Activated CD4-positive, alpha-beta T cell treated with anti-CD3 and anti-CD28 coated beads, Interleukin-2, amount 10 ng/mL, durations not matched to agents 24 days and 14 days (primary cell): ENCODE results near the gene MYO15A. TPM values are rescaled to one million over a fixed set of nuclear protein-coding genes. Genes with fewer than 3 reads are reported as not detected.
"Not testable (repeated sequence)": the region's sequence is repeated elsewhere in the genome, so short reads cannot be mapped to it uniquely, and the experiment has no call there.

ENCODE experiments used
- DNase-seq: peaks from one replicate; pipeline ENCODE4 v3.0.0; 2022
- H3K27ac Mint-ChIP-seq: one replicate; pipeline ENCODE4 v1.8.0; 2022; ENCODE audit warnings: mild to moderate bottlenecking, mixed read lengths
- H3K27me3 Mint-ChIP-seq: one replicate; pipeline ENCODE4 v1.8.0; 2022; ENCODE audit warnings: mixed read lengths
- H3K36me3 Mint-ChIP-seq: one replicate; pipeline ENCODE4 v1.8.0; 2022; ENCODE audit warnings: low read depth, mild to moderate bottlenecking, mixed read lengths
- H3K4me1 Mint-ChIP-seq: one replicate; pipeline ENCODE4 v1.8.0; 2021; ENCODE audit warnings: mixed read lengths
- H3K4me3 Mint-ChIP-seq: one replicate; pipeline ENCODE4 v1.8.0; 2022; ENCODE audit warnings: mild to moderate bottlenecking, moderate library complexity, mixed read lengths
- H3K9me3 Mint-ChIP-seq: one replicate; pipeline ENCODE4 v1.8.0; 2021; ENCODE audit warnings: mixed read lengths
- intact Hi-C: fragments of 100-400 bp; cut with micrococcal nuclease; formaldehyde crosslinking; loops from one replicate; pipeline ENCODE4 v1.15.1; 2023
- total RNA-seq: library from RNA; stranded (reverse); gene quantifications from 2 replicates; pipeline ENCODE4 v1.2.3, GENCODE V29; 2022

The MYO15A gene
- total RNA-seq, 1 donor from 2014 or later, result 0.70 TPM

DNA sequence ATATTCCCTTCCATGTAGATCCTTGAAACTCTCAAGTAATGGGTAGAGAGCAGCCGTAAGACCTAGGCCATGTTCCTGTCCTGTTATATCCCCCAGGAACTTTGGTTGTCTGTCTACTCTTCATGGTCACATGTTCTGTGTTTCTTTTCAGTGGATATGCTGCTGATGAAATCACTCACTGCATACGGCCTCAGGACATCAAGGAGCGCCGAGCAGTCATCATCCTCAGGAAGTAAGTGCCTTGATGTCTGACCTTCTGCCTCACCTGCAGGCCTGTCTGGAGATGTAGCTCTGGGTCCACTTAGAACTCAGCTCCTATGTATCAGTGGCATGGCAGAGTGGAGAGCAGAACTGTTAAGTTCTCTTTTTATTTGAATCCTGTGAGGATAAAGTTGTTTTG is 86.2 kb downstream of the MYO15A start:
- no peak for DNase-seq
- no peak overlapping the region for H3K27ac Mint-ChIP-seq
- intact Hi-C loops, result no loop called here
- H3K4me3 Mint-ChIP-seq, result no peak overlapping the region
- H3K27me3 Mint-ChIP-seq, result no peaks in the 10 kb centered on the region
- H3K4me1 Mint-ChIP-seq, result peaks cover 32% of the 10 kb centered on the region
- peaks cover 62% of the 10 kb centered on the region for H3K36me3 Mint-ChIP-seq
- H3K9me3 Mint-ChIP-seq, result no peaks in the 10 kb centered on the region

DNA sequence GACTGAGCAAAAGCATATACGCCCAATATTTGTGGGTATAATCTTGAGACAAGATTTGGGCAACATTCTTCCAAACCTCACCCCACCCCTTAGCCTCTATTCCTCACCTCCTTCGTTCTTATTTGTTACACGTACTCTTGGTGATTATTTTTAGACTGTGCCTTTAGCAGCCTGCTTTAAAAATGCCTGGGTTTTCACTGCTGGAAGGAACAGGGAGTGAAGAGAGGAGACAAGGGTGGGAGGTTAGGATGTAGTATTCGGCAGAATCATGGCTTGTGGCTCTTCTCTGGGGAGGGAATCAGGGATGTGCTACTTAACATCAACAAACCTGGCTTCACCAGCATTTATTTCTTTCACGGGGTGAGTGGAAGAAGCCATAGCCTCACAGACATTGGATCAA is 86.7 kb downstream of the MYO15A start:
- Mint-ChIP-seq H3K4me3 (no peak overlapping the region), H3K27ac (peak overlapping the region; percentile 1), H3K9me3 (no peaks in the 10 kb centered on the region), H3K4me1 (peaks cover 29% of the 10 kb centered on the region), H3K36me3 (peaks cover 60% of the 10 kb centered on the region), H3K27me3 (no peaks in the 10 kb centered on the region)
- DNase-seq, result no peak
- intact Hi-C loops, result no loop called here

DNA sequence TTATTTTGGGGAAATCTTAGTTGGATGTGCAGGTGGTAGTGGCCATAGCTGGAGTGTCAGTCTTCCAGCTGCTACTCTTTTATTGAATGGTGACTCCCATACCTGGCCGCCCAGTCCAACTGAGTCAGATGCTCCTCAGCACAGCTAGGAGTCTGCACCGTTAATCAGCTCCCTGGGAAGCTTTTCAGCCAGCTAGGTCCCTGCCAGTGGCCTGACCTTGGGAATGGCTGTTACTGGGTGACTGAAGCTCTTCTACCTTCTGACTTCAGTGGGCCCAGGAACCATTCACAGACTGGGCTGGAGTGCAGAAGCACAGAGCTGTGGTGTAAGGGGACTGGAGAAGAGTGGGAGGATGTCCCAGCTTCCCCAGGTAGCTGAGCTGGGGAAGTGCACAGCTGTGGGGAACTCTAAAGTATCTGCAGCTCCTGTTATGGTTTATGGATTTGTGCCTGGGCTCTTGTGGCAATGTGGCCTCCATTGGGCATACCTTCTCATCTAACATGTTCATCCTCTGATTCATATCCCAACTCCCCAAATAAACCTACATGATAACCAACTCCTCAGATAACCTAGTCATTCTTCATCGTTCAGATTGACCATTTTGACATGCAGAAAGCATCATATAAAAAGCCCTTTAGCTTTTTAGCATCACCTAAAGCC is 89.1 kb downstream of the MYO15A start:
- peaks cover 20% of the 10 kb centered on the region for H3K4me1 Mint-ChIP-seq
- H3K27me3 Mint-ChIP-seq, result no peaks in the 10 kb centered on the region
- no peak overlapping the region for H3K27ac Mint-ChIP-seq
- no peak for DNase-seq
- no peak overlapping the region for H3K4me3 Mint-ChIP-seq
- H3K9me3 Mint-ChIP-seq, result no peaks in the 10 kb centered on the region
- H3K36me3 Mint-ChIP-seq, result peaks cover 55% of the 10 kb centered on the region
- intact Hi-C loops, result no loop called here

DNA sequence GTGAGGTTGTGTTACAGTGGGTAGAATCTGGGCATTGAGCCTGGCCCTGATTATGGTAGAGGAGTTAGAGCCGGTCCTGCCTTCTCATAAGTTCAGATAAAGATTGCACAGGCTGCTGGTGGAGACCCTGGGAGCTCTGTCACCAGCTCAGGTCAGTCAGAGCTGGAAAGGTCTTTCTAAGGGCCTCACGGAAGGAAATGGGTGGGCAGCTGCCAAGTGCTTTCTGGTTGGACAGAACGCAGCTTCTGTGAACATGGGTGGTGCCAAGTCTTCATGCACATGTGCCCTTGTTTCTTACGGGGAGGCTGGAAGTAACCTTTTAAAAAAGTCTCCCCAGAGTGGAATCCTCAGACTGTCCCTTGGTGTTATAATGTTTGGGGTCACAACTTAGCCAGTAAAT is 90.0 kb downstream of the MYO15A start:
- intact Hi-C loops, result no loop called here
- no peak for DNase-seq
- Mint-ChIP-seq H3K36me3 (peaks cover 54% of the 10 kb centered on the region), H3K27me3 (no peaks in the 10 kb centered on the region), H3K4me1 (peaks cover 19% of the 10 kb centered on the region), H3K27ac (peak overlapping the region; percentile 30), H3K9me3 (no peaks in the 10 kb centered on the region), H3K4me3 (no peak overlapping the region)

DNA sequence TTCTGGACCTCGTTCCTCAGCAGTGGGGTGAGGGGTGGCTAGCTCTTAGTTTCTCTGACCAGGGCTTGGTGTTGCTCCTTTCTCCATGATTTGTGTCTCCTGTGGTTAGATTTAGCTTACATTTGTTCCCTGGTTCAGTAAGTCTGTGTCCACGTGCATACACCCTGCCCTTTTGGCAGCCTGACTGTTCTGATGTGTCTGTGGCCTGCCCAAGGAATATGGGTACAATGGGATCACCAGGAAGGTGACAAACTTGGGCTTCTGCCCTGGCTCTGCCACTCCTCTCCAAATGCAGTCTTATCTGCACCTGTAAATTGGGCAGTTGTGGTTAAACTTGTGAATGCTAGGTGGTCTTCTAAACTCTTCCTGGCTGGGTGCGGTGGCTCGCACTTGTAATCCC is 92.6 kb downstream of the MYO15A start:
- intact Hi-C loops, result no loop called here
- Mint-ChIP-seq H3K36me3 (peaks cover 43% of the 10 kb centered on the region), H3K9me3 (no peaks in the 10 kb centered on the region)

DNA sequence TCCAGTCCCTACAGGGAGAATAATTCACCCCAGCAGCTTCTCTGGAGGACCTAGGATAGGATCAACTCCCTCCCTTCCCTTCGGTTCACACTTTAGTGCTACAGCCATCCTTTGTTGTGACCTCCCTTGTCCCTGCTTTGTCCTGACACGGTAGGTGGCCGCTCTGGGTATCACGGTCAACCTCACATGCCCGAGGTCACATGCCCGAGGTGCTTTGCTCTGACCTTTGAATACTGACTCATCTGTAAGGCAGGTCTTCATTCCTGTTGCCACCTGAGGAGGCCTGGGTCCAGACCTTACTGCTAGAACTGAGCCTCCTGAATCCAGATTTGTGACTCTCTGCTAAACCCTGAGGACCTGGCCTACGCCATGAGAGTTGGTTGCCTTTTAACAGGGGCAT is 94.8 kb downstream of the MYO15A start:
- peaks cover 10% of the 10 kb centered on the region for H3K4me1 Mint-ChIP-seq
- H3K27ac Mint-ChIP-seq, result no peak overlapping the region
- no peaks in the 10 kb centered on the region for H3K27me3 Mint-ChIP-seq
- no peak for DNase-seq
- H3K9me3 Mint-ChIP-seq, result no peaks in the 10 kb centered on the region
- intact Hi-C loops, result no loop called here
- no peak overlapping the region for H3K4me3 Mint-ChIP-seq
- peaks cover 39% of the 10 kb centered on the region for H3K36me3 Mint-ChIP-seq

More for the DNA sequence above, 92.6 kb downstream of the MYO15A start:
- Mint-ChIP-seq H3K4me1 (peaks cover 14% of the 10 kb centered on the region), H3K4me3 (no peak overlapping the region), H3K27ac (no peak overlapping the region), H3K27me3 (no peaks in the 10 kb centered on the region)
- no peak for DNase-seq

DNA sequence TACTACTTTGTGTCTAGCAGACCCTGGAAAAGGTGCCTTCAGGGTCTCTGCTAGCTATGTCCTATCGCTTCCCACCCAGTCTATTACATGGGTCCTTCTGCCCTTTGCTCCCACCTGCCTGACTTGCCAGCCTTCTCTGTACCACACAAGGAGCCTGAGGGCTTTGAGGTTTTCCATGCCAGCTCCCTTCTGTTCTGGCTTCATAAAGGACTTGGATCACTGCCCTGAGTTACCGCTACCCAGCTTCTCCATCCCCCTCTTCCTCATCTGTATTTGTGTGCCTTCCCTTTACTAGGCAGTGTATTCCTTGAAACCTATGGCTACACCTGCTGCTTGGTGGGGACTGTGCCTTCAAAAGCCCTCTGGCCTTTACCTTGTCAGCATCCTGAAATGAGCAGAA is 97.3 kb downstream of the MYO15A start:
- Mint-ChIP-seq H3K27ac (no peak overlapping the region), H3K4me1 (peaks cover 3% of the 10 kb centered on the region), H3K27me3 (no peaks in the 10 kb centered on the region), H3K9me3 (no peaks in the 10 kb centered on the region), H3K36me3 (peaks cover 43% of the 10 kb centered on the region), H3K4me3 (no peak overlapping the region)
- intact Hi-C loops, result no loop called here
- DNase-seq, result no peak

DNA sequence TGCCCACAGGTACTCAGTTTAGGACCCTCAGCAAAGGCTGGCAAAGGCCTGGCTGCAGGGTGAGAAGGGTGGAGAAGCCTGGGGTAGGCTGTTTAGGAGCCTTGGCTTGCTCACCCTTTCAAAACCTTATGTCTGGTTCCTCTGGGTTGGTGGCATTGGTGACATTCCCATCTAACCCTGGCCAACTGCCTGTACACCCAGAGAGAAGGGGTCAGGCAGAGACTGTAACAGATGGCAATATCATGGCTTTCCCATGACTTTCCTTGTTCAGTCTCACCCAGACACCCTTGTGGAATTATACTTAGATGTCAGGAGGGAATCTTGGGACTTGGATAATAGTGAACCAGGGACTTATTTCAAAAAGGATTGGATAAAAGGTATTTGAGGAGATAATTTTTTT is 98.4 kb downstream of the MYO15A start:
- Mint-ChIP-seq H3K36me3 (peaks cover 43% of the 10 kb centered on the region), H3K4me3 (no peak overlapping the region), H3K4me1 (peaks cover 2% of the 10 kb centered on the region), H3K9me3 (no peaks in the 10 kb centered on the region), H3K27ac (peak overlapping the region; percentile 7), H3K27me3 (no peaks in the 10 kb centered on the region)
- intact Hi-C loops, result no loop called here
- no peak for DNase-seq

DNA sequence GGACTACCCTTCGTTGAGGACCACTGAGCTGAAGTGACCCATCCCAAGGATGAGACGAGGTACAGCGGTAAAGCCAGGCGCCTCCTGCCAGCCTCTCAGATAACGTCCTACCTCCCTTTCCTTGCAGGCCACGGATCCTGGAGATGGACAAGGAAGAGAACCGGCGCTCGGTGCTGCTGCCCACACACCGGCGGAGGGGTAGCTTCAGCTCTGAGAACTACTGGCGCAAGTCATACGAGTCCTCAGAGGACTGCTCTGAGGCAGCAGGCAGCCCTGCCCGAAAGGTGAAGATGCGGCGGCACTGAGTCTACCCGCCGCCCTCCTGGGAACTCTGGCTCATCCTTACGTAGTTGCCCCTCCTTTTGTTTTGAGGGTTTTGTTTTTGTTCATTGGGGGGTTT is 99.5 kb downstream of the MYO15A start:
- no peaks in the 10 kb centered on the region for H3K4me1 Mint-ChIP-seq
- no peaks in the 10 kb centered on the region for H3K9me3 Mint-ChIP-seq
- no peaks in the 10 kb centered on the region for H3K27me3 Mint-ChIP-seq
- intact Hi-C loops, result no loop called here
- H3K36me3 Mint-ChIP-seq, result peaks cover 40% of the 10 kb centered on the region
- DNase-seq, result no peak
- no peak overlapping the region for H3K27ac Mint-ChIP-seq
- H3K4me3 Mint-ChIP-seq, result no peak overlapping the region

DNA sequence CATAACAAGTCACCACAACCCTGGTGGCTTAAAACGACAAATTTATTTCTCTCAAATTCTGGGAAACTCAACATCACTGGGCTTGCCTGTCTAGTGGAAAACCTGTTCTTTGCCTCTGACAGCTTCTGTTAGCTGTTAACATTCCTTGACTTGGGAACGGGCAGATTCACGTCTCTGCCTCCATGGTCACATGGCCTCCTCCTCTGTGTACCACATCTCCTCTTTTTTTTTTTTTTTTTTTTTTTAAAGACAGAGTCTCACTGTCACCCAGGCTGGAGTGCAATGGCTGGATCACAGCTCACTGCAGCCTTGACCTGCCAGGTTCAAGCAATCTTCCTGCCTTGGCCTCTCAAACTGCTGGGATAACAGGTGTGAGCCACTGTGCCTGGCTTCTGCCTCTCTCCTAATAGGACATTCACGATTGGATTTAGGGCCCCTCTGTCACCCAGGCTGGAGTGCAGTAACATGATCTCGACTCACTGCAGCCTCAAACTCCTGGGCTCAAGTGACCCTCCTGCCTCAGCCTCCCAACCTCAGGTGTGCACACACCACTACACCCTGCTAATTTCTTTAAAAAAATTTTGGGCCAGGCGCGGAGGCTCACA is 105.2 kb downstream of the MYO15A start:
- peaks cover 13% of the 10 kb centered on the region for H3K36me3 Mint-ChIP-seq
- no peaks in the 10 kb centered on the region for H3K9me3 Mint-ChIP-seq
- H3K27me3 Mint-ChIP-seq, result no peaks in the 10 kb centered on the region
- no peak overlapping the region for H3K4me3 Mint-ChIP-seq
- no peaks in the 10 kb centered on the region for H3K4me1 Mint-ChIP-seq
- intact Hi-C loops, result no loop called here
- no peak overlapping the region for H3K27ac Mint-ChIP-seq
- no peak for DNase-seq

DNA sequence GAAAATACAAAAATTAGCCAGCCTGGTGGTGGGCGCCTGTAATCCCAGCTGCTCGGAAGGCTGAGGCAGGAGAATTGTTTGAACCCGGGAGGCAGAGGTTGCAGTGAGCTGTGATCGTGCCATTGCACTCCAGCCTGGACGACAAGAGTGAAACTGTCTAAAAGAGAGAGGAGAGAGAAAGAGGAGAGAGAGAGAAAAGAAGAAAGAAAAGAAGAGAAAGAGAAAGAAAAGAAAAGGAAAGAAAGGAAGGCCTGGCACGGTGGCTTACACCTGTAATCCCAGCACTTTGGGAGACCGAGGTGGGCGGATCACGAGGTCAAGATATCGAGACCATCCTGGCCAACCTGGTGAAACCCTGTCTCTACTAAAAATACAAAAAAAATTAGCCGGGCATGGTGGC is 108.3 kb downstream of the MYO15A start:
- H3K4me3 Mint-ChIP-seq, DNase-seq, H3K4me1 Mint-ChIP-seq, H3K9me3 Mint-ChIP-seq, H3K36me3 Mint-ChIP-seq, H3K27me3 Mint-ChIP-seq, H3K27ac Mint-ChIP-seq, intact Hi-C loops: not testable (repeated sequence)

DNA sequence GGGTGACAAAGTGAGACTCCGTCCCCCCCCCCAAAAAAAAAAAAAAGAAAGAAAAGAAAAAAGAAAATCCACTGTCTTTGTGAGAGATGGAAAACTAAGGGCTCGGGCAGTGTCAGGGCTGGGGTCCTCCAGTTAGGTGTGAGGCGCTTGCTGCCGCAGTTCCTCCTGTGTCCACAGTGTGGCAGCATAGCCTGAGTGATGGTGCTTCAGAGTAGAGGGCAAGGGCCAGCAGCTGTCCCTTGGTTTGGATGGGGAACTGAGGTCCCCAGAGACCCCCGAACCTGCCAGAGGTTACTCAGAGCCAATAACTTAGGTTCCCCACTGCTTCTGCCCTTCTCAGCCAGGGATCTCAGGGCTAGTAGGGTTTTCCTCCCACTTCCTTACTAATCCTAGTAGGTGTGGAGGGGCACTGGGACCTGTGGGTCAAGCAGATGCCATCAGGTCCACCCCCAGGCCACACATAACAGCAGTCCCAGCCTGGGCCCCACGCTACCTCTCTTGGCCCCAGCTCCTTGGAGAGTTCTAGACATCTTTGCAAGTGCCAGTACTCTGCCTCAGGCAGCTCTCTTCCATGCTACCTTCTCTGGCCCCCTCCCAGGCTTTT is 109.0 kb downstream of the MYO15A start:
- Mint-ChIP-seq H3K27me3 (no peaks in the 10 kb centered on the region), H3K9me3 (no peaks in the 10 kb centered on the region), H3K4me1 (no peaks in the 10 kb centered on the region), H3K27ac (no peak overlapping the region), H3K4me3 (no peak overlapping the region), H3K36me3 (no peaks in the 10 kb centered on the region)
- peak; percentile 93 for DNase-seq
- intact Hi-C loops, result no loop called here

DNA sequence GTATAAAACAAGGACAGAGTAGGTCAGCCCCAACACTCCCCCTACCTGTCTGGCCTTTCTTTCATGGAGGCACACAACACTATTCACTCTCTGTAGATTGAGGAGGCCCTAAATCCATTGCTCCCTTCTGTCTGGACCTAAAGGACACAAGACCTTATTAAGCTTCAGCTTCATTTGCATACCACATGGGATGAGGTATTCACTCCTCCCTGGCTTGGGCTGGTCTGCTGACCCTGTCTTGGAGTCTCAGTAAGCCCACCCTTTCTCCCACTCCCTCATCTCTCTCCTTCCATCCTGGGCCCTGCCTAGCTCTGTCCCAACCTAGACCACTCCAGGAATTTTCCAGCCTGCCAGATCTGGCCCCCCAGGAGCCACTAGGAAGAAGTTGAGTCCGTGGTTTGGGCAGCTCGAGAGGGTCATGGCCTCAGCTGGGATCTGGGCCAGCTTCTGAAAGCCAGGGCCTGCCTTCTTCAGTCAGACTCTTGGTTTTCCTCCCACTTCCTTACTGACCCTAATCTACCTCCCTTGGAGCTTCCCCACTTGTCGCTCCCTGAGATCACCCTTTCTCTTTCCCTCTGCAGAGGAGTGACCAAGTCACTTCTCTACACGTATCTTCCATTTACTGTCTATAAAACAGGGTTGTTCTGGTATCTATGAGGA is 110.3 kb downstream of the MYO15A start:
- H3K27ac Mint-ChIP-seq, result no peak overlapping the region
- no peaks in the 10 kb centered on the region for H3K27me3 Mint-ChIP-seq
- no peaks in the 10 kb centered on the region for H3K9me3 Mint-ChIP-seq
- no peak overlapping the region for H3K4me3 Mint-ChIP-seq
- no peaks in the 10 kb centered on the region for H3K4me1 Mint-ChIP-seq
- no peaks in the 10 kb centered on the region for H3K36me3 Mint-ChIP-seq
- DNase-seq, result no peak
- intact Hi-C loops, result no loop called here

DNA sequence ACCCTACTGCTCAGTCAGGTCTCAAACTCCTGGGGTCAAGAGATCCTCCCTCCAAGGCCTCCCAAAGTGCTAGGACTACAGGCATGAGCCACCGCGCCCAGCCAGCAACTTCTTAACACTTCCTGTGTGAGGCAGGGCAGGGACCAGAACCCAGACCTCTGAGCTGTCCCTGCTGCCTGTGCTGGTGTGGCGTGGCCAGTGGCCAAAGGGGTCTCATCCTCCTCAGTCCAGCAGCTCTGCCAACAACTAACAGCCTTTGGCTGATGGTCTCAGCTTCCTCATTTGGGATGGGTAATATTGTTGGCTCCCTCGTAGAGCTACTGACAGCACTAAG is 115.5 kb downstream of the MYO15A start:
- H3K4me3 Mint-ChIP-seq, result no peak overlapping the region
- intact Hi-C loops, result no loop called here
- H3K27ac Mint-ChIP-seq, result no peak overlapping the region
- H3K9me3 Mint-ChIP-seq, result no peaks in the 10 kb centered on the region
- H3K36me3 Mint-ChIP-seq, result peaks cover 3% of the 10 kb centered on the region
- DNase-seq, result no peak
- H3K27me3 Mint-ChIP-seq, result peaks cover 2% of the 10 kb centered on the region
- H3K4me1 Mint-ChIP-seq, result peaks cover 19% of the 10 kb centered on the region
